Epidermal melanocyte (primary cell): ENCODE measurements around the gene RIPPLY3.
"Not testable (repeated sequence)": the region's sequence is repeated elsewhere in the genome, so short reads cannot be mapped to it uniquely, and the experiment has no call there.

Source experiments
- DNase-seq: peaks from one replicate; pipeline ENCODE4 v3.0.0; 2011; ENCODE audit warnings: low spot score; ENCODE audit not compliant: insufficient read length

The RIPPLY3 gene

DNA sequence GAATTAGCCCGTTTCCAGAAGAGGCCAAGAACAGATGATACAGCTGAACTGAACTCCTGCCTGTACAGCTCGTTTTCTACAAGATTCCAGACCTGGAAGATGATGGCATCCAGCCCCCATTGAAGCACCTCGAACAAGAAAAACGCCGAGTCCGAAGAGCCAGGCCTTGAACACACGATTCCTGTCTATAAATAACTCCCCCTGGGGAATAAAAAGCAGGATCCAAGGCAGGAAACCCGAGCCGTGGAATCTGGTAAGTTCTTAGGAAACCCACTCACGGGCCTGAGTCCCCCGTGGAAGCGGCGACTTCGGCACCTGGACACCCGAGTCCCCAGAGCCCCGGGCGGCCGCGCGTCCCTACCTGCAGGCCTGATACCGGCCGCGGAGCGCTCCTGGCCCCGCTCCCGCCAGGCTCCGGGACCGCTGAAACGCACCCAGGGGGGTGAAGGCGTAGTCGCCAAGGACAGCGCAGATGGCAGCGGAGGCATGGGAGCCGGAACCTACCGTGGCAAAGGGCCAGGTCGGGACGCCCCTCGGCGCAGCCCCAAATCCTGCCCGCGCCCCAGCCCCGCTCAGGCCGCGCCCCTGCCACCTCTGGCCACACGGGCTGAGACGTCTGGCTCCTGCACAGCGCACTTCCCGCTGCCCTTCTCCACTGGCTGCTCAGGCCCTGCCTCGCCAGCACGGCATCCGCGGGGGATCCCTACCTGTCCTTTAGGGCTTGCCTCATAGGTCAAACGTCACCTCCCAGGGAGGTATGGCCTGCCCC lies 26.0 kb upstream of the RIPPLY3 start:
- no peak for DNase-seq

DNA sequence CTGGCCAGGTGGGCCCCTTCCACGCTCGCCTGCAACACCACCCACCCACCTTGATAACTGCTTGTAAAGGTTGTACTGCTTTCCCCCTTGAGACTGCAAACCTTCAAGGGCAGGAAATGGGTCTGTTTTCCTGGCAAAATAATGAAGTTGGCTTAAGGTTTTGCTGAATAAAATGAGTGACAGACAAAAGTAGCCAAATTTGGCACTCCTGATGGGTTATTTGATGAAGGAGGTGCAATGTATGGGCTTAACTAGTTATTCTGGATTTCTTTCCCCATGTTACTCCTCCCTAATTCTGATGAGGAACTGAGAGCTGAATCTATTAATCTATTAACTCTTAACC lies 25.5 kb upstream of the RIPPLY3 start:
- no peak for DNase-seq

DNA sequence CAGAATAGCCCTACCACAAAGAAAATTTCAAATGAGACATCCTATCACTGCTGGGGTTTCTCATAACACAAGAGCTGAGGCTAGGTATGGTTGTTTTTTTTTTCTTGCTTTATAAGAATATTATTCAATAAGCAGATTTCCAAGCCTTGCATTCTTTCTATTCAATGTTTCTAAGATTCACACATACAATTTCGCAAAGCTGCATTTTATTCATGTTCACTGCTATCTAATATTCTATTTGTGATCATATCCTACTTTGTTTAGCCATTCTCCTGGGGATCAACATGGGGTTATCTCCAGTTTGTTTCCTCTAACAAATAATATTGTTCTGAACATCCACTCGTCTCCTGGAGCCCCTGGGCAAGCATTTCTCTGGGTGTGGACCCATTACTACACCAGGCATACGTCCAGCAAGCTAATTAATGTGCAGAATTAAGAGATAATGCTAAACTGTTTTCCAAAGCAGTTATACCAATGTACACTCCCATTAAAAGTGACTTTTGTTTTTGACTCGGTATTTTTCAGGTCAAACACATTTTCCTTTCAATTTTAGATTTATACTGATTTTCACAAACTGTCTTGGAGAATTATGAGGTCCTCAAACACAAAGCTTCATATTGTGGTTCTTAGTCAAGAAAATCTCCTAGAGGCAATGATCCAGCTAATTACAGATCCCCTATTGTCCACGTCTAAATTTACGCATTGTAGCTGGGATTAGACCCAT lies 24.4 kb upstream of the RIPPLY3 start:
- no peak for DNase-seq

DNA sequence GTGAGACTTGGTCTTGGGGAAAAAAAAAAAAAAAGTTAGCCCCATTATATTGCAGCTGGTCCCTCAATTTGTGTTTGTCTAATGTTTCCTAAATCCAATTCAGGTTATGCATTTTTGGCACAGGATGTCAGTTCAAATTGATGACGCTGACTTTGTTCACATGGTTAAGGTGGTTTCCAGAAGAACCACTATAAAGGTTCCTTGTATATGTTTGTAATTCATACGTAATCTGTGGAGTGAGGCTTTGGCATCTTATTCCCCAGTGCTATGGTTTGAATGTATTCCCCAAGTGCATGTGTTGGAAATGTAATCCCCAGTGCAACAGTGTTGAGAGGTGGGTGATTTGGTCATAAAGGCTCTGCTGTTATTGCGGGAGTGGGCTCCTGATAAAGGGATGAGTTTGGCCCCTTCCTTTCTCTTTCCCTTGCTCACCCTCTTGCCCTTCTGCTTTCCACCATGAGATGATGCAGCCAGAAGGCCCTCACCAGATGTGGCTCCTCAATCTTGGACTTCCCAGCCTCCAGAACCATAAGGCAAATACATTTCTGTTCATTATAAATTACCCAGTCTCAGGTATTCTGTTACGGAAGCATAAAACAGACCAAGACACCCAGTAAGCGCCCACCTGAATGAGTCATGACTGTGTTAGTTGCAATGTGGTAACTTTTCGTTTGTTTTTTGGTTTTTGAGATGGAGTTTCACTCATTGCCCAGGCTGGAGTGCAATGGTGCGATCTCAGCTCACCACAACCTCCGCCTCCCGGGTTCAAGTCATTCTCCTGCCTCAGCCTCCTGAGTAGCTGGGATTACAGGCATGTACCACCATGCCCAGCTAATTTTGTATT lies 20.5 kb upstream of the RIPPLY3 start:
- DNase-seq = no peak

DNA sequence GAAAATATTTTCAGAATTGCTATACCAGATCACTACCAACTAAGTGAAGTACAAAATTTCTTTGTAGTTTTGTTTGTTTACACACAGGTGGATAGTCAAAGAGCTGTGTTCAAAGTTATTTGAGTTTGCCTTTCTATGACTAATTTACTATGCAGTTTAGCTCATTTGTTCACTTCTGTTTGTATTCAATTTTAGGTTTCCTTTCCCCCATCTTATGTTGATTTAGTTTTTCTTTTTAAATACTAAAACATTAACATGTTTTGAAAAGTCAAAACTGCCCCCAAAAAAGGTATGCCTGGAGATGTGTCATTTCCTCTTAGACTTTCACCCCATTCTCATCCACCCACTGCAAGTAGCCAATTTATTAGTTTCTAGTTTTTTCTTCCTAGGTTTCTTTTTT lies 18.7 kb upstream of the RIPPLY3 start:
- DNase-seq = no peak

DNA sequence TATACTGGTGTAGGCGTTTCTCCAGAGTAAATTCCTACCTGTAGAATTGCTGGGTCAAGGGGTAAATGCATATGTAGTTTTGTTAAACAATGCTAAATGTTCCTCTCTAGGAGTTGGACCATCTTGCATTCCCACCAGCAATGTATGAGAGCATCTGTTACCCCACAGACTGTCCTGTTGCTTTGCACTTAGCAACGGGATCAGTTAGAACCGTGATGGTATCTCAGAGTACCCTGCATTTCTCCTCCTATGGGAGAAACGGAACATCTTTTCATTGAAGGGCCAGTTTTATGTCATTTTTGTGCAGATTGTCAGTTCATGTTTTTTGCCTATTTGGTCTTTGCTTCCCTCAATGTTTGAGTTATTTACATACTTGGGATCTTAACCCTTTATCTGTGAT lies 18.0 kb upstream of the RIPPLY3 start:
- DNase-seq = no peak

DNA sequence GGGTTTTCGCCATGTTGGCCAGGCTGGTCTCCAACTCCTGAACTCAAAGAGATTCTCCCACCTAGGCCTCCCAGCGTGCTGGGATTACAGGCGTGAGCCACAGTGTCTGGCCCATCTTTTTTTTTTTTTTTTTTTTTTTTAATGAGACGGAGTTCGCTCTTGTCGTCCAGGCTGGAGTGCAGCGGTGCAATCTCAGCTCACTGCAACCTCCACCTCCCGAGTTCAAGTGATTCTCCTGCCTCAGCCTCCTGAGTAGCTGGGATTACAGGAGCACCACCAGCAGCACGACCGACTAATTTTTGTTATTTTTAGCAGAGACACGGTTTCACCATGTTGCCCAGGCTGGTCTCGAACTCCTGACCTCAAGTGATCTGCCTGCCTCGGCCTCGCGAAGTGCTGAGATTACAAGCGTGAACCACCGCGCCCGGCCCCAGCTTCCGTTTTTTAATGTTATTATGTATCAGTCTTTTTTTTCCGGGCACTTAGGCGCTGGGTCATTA lies 17.3 kb upstream of the RIPPLY3 start:
- DNase-seq = not testable (repeated sequence)

DNA sequence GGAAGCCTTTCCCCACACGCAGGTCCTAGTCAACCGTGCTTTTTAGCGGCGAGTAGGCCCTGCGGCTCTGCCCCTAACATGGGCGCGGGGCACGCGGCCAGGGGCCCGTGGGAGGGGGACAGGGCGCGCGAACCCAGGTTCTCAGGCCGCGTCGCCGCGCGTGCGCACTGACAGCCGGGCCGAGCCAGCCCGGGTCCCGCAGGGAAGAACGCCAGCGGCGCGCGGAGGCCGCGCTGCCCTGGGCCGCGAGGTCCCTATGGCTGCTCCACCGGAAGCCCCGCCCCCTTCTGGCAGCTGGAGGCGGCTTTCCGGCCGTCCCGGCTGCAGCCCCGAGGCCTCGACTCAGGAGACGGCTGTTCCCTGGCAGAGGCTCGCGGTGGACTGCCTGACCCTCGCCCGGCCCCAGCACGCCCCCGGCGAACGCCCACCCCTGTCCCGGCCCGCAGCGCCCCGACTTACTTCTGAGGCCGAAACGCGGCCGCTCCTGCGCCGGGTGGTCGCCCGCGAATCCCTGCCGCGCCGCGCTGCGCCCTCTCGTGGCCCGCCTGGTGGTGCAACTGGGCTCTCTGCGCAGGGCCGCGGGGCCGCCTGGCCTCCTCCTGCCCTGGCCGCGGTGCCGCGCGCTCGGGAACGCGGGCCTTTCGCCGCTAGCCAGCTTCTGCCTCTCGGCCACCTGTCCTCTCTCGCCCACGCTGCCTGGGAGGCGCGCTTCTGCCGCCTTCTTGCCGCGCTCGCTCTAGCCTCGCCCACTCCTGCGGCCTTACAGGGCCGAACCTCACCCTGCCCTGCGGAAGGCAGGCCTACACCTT lies 16.6 kb upstream of the RIPPLY3 start:
- peak; percentile 97 for DNase-seq

DNA sequence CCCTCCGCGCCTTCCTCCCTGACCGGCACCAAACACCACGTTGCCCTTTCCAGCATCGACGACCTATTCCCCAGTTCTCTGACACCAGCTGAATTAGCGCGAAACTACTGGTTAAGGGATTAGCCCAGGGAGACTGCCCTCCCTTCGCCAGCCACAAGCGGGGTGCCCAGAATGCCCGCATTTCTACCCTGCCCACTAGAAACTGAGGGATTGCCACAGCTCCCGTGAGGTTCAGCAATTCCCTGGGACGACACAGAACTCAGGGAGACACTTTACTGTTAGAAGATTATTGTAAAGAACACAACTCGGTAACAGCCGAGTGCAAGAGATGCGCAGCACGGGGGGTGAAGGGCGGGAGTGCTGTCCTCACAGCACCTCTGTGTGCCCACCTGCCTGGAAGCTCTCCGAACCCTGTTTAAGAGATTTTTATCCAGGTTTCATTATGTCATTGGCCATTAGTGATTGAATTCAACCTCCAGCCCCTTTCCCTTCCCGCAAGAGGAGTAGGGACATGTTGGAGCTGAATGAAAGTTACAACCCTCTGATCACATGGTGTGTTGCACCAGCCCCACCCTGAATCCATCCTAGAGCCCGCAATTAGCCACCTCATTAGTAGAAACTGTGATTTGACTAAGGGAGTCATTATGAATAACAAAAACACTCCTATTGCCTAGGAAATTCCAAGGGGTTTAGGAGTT lies 15.8 kb upstream of the RIPPLY3 start:
- no peak for DNase-seq

DNA sequence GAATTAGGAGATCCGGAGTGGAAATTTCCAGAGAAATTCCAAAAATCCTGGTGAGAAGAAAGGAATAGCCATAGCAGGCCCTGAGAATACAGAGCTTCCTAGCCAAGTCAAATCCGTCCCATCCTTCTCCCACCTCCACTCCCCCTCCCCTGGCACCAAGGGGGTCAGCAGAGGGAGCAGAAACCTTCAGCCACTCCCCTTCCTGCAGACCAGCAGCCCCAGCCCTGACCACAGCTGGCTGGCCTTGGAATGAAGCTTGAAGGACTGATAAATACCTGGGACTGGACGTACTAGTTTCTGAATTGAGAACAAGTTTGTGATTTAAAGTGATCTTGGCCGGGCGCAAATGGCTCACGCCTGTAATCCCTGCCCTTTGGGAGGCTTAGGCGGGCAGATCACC lies 13.8 kb upstream of the RIPPLY3 start:
- no peak for DNase-seq

DNA sequence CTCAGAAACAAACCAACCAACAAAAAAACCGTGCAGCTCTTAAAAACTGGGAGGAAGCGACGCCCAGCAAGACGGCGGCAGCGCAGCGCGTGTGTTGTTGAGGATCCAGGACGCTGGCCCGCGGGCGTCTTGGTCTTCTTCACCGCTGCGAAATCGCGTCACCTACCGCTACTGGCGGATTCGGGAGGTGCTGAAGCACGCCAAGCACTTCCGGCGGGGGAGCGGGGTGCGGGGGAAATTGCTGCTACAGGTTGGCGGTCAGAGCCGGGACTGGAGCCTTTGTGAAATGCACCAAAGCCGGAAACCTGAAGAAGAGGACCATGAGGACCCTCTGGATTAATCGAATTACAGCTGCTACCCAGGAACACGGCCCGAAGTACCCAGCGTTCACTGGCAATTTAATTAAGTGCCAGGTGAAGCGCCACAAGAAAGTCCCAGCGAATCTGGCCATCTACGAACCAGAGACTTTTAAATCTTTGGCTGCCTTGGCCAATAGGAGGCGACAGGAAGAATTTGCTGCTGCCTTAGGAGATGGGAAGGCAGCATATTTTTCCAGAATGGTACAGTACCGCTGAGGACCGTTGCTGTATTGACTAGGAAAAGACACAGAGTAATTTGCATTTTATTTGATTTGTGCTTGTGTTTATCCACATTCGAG lies 11.9 kb upstream of the RIPPLY3 start:
- DNase-seq = no peak

DNA sequence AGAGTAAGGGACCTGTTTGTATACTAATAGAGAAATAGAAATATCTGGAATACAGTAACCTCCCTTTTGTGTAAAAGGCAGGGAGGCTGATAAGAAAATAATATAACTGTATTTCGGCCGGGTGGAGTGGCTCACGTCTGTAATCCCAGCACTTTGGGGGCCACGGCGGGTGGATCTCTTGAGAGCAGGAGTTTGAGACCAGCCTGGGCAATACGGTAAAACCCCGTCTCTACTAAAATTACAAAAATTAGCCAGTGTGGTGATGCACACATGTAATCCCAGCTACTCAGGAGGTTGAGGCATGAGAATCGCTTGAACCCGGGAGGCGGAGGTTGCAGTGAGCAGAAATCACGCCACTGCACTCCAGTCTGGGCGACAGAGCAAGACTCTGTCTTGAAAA lies 11.2 kb upstream of the RIPPLY3 start:
- DNase-seq = not testable (repeated sequence)

DNA sequence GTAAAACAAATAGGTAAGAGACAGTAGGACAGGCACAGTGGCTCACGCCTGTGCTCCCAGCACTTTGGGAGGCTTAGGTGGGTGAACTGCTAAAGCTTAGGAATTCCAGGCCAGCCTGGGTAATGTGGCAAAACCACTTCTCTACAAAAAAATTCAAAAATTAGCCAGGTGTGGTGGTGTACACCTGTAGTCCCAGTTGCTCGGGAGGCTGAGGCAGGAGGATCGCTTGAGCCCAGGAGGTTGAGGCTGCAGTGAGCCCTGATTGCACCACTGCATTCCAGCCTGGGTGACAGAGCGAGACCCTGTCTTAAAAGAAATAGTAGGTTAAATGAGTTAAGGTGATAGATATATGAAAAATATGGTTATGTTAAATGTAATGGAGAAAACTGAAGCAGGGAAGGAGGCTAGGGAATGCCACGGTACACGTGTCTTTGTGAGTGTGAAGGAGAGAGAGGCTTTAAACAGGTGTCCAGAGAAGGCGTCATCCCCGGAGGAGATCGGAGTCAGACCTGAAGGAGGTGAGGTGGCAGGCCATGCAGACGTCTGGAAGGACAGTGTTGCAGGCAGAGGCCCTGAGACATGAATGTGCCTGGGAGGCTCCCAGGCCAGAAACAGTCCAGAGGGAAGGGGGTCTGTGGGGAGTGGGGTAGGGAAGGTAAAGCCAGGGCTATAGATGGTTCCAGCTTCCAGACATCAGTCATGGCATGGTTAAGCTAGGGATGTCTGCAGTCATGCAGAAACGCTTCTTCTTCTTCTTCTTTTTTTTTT lies 7.2 kb upstream of the RIPPLY3 start:
- no peak for DNase-seq

DNA sequence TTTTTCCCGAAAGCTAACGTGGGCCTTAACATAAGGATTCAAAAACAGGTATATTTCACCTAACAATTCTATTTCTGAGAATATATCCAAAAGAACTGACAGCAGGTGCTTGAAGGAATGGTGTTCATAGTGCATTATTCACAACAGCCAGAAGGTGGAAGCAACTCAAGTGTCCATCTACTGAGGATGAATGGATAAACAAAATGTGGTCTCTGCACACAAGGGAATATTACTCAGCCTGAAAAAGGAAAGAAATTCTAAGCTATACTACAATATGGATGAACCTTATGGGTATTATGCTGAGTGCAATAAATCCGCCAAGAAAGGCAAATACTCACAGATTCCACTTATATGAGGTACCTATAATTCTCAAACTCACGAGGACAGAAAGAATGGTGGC lies 6.1 kb upstream of the RIPPLY3 start:
- DNase-seq = no peak

DNA sequence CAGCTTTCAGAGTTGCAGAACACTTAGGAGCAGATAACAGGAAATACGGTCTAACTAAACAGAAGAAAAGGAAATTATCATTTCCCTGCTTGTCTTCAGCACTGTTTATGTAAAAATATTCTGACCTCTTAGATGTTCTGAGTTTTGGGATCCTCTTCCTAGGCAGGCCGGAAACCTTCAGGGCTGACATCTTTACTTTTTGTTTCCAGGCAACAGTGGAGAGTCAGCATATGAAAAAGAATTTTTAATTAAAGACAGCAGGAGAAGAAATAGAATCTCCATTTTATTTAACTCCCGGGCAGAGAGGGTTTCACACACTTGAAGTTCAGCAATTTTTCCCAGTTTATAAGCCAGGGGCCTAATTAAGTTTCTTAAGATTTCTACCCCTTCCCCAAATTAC lies 5.1 kb upstream of the RIPPLY3 start:
- DNase-seq = no peak

DNA sequence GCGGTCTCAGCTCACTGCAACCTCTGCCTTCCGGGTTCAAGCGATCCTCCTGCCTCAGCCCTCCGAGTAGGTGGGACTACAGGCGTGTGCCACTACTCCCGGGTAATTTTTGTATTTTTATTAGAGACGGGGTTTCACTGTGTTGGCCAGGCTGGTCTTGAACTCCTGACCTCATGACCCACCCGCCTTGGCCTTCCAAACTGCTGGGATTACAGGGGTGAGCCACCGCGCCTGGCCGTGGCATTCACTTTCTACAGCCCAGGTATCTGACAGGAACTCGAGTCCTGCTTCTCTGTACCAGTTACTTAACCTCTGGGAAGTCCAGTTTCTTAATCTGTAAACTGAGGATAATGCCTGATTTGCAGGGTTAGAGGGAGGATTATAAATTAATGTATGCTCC lies 3.7 kb upstream of the RIPPLY3 start:
- not testable (repeated sequence) for DNase-seq

DNA sequence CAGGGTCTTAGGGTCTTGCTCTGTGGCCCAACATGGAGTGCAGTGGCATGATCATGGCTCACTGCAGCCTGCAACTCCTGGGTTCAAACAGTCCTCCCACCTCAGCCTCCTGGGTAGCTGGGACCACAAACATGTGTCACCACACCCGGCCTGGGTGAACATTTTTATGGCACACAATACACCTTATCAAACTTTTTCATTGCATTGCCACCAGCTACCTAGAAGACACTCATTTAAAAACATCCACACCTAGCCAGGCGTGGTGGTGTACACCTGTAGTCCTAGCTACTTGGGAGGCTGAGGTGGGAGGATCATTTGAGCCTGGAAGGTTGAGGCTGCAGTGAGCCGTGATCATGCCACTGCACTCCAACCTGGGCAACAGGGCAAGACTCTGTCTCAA lies 2.6 kb upstream of the RIPPLY3 start:
- DNase-seq = not testable (repeated sequence)

DNA sequence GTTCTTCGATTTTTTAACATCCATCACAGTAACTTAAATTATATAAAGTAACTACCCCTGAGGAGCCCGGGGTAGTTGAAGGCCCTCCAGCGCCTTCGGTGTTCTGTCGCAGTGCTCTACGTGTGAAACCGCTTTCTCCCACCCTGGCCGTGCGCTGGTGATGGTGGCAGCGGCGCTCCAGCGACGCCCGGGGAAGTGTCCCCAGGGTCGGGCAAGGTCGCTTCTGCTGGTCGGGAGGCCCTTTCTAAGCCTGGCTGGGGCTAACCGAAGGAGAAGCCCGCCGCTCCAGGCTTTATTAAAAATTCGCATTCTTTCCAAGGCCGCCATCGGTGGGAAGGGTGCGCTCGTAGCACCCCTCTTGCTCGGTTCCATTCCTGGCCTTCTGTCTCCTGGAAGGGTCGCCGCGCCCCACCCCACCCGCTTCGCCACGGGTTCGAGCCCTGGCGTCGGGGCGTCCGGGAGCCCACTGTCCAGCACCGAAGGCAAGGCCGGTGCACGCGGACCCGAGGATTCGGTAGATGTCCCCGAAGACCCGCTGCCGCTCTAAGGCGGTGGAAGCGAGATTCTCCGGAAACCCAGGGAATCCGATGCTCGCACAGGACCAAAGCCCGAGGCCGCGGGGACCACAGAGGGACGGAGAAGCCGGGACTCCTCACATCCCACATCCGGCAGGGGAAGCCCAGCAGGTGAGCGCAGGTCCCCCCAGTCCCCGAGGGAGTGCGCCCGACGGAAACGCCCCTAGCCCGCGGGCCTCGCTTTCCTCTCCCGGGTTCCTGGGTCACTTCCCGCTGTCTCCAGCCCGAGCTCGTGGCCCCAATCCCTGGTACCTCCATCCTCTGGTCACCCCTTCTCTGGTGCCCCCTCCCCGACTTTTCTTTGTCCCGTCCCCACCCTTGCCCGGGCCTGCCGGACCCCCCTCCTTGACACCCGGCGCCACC lies 685 bp upstream of the RIPPLY3 start:
- no peak for DNase-seq
